ENCODE measurements around the gene BABAM1. TPM values are rescaled to one million over a fixed set of nuclear protein-coding genes. Genes with fewer than 3 reads are reported as not detected.

The BABAM1 gene
- total and polyA plus RNA-seq, 9 donors = 37.4 to 99.1 (median 57.9) TPM

DNA sequence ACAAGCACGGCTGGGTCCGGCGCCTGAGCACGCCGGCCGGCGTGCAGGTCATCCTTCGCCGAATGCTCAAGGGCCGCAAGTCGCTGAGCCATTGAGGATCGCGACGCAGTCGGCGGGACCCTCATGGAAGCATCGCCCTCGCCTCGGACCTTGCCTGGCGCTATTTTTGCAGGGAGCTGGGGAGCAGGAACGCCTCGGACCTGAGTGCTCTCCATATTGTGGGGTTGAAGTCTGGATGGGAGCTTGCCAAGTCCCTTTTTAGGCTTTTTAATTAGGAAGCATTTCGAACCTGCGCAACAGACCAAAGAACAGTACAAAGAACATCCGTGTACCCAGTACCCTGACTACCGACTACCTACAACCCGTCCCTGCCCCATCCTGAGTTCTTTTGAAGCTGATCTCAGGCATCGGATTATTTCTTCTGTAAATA is 39.1 kb downstream of the BABAM1 start:
- H3K36me3 ChIP-seq = no peaks in the 10 kb centered on the region
- peak overlapping the region; percentile 61 for H3K4me3 ChIP-seq
- H3K27me3 ChIP-seq = no peaks in the 10 kb centered on the region
- intact Hi-C loops (cut with DNase I) = no loop called here
- no peak for DNase-seq
- 4 to 7% (median 4%) methylated on average over 26 to 28 of the region's 28 CpGs for WGBS, 3 donors
- peaks cover 9% of the 10 kb centered on the region for H3K4me1 ChIP-seq (ENCODE audit: insufficient read depth)
- TF ChIP-seq POLR2A (IDR thresholded peaks at IDR 0.05) (no peak), CTCF (IDR thresholded peaks at IDR 0.05) (no peak)
- H3K27ac ChIP-seq = peak overlapping the region; percentile 41 to 73
- H3K9me3 ChIP-seq = no peaks in the 10 kb centered on the region

- DNase-seq = no peak
- Histone ChIP-seq H3K9me3 (no peaks in the 10 kb centered on the region), H3K27ac (no peak overlapping the region), H3K36me3 (no peaks in the 10 kb centered on the region), H3K4me3 (no peak overlapping the region), H3K27me3 (no peaks in the 10 kb centered on the region), H3K4me1 (ENCODE audit: insufficient read depth) (peaks cover 5% of the 10 kb centered on the region)
- WGBS, 3 donors = 73 to 75% (median 73%) methylated on average over 8 of the region's 8 CpGs
- TF ChIP-seq POLR2A (IDR thresholded peaks at IDR 0.05) (no peak), CTCF (IDR thresholded peaks at IDR 0.05) (no peak), EP300 (IDR thresholded peaks at IDR 0.05) (no peak)
- intact Hi-C loops (cut with DNase I) = no loop called here
Observed at GRCh38 chr19:17307876-17308377, 40.7 kb downstream of the BABAM1 start.

DNA sequence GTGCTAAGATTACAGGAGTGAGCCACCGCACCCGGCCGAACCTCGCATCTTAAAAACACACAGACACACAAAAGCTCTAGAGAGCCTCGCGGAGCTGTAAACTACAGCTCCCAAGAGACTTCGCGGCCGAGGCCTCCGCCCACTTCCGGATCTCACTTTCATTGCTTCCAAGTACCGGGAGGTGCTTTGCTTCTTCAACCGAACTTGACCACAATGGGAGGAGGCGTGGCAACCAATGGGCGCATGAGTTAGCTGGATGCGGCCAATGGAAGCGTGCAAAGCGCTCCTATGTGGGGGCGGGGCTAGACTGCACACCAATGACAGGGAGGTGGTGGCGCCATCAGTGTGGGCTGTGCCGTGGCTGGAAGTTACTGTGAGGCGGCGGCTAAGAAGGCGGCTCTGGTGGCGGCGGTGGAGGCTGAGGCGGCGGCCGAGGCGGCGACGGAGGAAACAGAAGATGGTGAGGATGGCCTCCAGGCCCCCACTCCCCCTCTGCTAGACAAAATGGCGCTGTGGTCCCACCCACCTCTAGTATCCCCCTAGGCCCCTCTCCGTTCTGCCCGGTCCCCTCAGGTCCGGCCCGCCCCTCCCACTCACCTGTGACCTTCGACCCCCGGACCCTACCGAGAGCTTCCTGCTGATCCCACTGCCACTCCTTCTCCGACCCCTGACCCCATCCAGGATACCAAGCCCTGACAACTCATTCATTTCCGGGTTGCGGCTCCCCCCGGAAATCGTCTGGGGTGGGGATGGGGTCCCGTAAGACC is 42.1 kb downstream of the BABAM1 start, which contains the start of gene DDA1:
DDA1 (plus strand) TSS at position 366 of the 767 bp plus-strand sequence; CDS start at position 458, 92 bp downstream.
- peak; percentile 63 for TF ChIP-seq POLR2A (IDR thresholded peaks at IDR 0.05)
- TF ChIP-seq EP300 (IDR thresholded peaks at IDR 0.05) = no peak
- peak; percentile 97 to 100 (median 98) for DNase-seq
- Histone ChIP-seq H3K27me3 (no peaks in the 10 kb centered on the region), H3K4me1 (ENCODE audit: insufficient read depth) (peaks cover 2% of the 10 kb centered on the region), H3K27ac (no peak within 1 kb of the TSS), H3K4me3 (peak within 1 kb of the TSS; percentile 86), H3K9me3 (no peaks in the 10 kb centered on the region), H3K36me3 (no peaks in the 10 kb centered on the region)
- intact Hi-C loops (cut with DNase I) = no loop called here
- whole genome bisulfite sequencing, 3 donors = 0 to 1% (median 0%) methylated on average over 45 to 46 of the region's 46 CpGs

DNA sequence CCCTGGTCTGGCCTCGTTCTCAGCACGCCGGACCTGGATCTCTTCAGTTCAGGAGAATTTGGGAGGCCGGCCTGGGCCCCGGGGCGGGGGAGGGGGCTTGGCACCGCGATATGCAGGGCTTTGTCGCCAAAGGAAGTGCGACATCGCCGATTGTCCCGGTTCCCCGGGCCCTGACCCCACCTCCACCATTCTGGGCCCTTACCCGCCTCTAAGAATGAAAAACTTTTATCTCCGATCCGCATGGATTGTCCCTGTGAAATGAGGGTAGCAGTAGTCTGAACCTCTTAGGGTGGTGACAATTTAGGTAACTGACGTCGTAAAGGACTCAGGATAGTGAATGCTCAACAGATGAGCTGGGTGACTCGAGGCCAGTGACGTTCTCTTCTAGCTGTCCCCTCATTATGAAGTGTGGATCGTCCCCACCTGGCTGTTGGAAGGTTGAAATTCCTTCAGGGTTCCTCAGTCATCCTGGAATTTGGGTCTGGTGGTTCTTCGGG is 42.8 kb downstream of the BABAM1 start:
- H3K4me1 ChIP-seq (ENCODE audit: insufficient read depth) = peaks cover 2% of the 10 kb centered on the region
- no peaks in the 10 kb centered on the region for H3K27me3 ChIP-seq
- DNase-seq = no peak
- H3K36me3 ChIP-seq = no peaks in the 10 kb centered on the region
- no peaks in the 10 kb centered on the region for H3K9me3 ChIP-seq
- H3K27ac ChIP-seq = no peak overlapping the region
- no peak for TF ChIP-seq CTCF (IDR thresholded peaks at IDR 0.05)
- TF ChIP-seq EP300 (IDR thresholded peaks at IDR 0.05) = no peak
- TF ChIP-seq POLR2A (IDR thresholded peaks at IDR 0.05) = no peak
- H3K4me3 ChIP-seq = peak overlapping the region; percentile 86
- intact Hi-C loops (cut with DNase I) = no loop called here
- 4 to 6% (median 5%) methylated on average over 23 of the region's 23 CpGs for WGBS, 3 donors

Data from ovary (tissue), 9 donors.